RCC 7860 (cell line): Measurements from ENCODE around the gene SIGLEC7.
A peak's percentile ranks its signal among the peaks of the same experiment; 100 is the strongest.

Experiments used
- DNase-seq: peaks from one replicate; pipeline ENCODE4 v3.0.0-alpha.2; 2015; ENCODE audit warnings: low spot score
- FAIRE-seq: peaks from 2 replicates; lab custom pipeline; 2012; peaks lifted over from hg19 to GRCh38; lab: Jason Lieb, UNC

SIGLEC7 gene

GRCh38 chr19:51164215-51164614, 22.1 kb downstream of the SIGLEC7 start:
- no peak for FAIRE-seq

GRCh38 chr19:51166846-51167490, 24.9 kb downstream of the SIGLEC7 start:
- no peak for DNase-seq
- no peak for FAIRE-seq

More at GRCh38 chr19:51164215-51164614, 22.1 kb downstream of the SIGLEC7 start:
- DNase-seq = no peak

GRCh38 chr19:51168564-51169282, 26.6 kb downstream of the SIGLEC7 start:
- FAIRE-seq = no peak

DNA sequence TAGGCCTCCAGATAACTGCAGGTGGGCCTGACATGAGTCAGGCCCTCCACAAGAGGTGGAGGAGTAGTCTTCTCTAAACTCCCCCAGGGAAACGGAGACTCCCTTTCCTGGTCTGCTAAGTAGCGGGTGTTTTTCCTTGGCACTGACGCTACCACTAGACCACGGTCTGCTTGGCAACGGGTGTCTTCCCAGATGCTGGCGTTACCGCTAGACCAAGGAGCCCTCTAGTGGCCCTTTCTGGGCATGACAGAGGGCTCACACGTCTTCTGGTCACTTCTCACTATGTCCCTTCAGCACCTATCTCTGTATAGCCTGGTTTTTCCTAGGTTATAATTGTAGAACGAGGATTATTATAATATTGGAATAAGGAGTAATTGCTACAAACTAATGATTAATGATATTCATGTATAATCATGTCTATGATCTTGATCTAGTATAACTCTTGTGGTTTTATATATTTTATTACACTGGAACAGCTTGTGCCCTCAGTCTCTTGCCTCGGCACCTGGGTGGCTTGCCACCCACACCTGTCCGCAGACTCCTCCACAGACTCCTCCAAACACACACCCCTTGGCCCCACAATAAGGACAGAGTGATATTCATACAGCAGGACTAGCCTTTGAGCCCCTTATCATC, 27.3 kb downstream of the SIGLEC7 start:
- FAIRE-seq (peak; percentile 64), DNase-seq (peak; percentile 31)

More at GRCh38 chr19:51168564-51169282, 26.6 kb downstream of the SIGLEC7 start:
- no peak for DNase-seq

- DNase-seq (no peak), FAIRE-seq (no peak)
Observed at GRCh38 chr19:51172223-51172622, 30.1 kb downstream of the SIGLEC7 start.

- FAIRE-seq (no peak), DNase-seq (no peak)
Observed at GRCh38 chr19:51173681-51174080, 31.6 kb downstream of the SIGLEC7 start.

DNA sequence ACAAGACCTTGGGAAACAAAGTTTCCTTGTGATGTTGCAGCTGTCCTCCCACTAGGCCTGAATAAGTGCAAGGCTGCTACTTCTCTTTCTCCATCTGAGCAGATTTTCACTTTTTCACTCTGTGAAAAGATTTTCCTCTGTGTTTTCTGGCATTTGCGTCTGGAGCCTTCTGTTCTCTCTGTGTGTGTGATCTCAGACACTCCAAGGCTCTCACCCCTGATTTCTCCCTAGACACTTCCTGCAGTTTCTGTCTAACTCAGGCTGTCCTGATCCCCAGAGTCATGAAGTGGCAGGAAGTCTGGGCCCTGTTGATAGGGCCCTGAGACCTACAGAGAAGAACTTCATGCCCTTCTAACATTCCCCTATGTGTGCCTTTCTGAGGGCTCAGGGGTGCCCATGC, 37.2 kb downstream of the SIGLEC7 start:
- DNase-seq = no peak
- no peak for FAIRE-seq

DNA sequence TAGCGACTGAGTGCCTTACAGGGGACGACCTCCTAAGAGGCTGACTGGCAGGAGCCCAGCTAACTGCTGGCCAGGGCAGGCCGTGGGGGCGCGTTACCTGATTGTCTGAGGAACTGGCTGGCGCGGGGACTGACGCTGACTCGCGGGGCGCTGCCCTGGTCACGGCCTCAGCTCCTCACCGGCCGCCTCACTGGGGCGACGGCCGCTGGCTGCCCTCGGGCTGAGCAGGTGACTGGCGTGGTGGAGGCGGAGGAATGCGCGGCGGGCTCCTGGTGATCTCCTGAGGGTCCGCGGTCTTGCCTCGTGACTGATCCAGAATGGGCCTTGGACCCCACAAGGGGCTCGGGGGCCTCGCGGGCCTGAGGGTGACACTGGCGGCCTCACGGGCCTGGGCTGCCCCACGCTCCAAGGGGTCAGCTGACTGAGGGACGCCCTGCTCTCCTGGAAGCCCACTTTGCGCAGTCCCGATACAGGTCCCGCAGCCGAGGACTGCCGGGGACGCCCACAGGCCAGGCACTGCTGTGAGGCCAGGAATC, 39.3 kb downstream of the SIGLEC7 start:
- no peak for FAIRE-seq

DNA sequence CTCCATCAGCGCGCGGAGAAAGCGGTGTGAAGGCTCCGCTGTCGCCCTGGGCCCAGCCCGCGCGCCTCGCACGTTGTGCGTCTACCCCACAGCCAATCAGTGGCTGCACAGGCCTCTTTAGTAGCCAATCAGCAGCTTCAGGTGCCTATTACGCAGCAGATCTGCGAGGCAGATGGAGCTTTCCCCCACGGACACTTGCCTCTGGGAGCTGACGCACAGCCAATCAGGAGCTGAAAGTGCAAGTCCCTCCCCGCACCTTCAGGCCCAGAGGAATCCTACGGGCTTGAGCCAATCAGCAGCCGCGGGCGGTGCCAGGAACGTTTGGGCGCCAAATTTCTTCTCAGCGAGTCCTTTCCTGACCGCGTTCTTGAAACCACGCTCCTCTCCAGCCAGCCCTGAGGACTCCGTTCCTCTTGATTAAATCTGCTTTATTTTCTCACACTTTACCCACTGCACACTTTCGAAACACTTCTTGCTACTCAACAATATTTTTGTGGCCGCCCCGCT, 39.9 kb downstream of the SIGLEC7 start:
- DNase-seq (no peak), FAIRE-seq (no peak)

More for the DNA sequence above, 39.3 kb downstream of the SIGLEC7 start:
- no peak for DNase-seq

GRCh38 chr19:51183629-51184028, 41.5 kb downstream of the SIGLEC7 start:
- DNase-seq (no peak), FAIRE-seq (no peak)

GRCh38 chr19:51185069-51185867, 43.2 kb downstream of the SIGLEC7 start:
- FAIRE-seq (no peak), DNase-seq (no peak)

GRCh38 chr19:51185868-51186215, 43.7 kb downstream of the SIGLEC7 start:
- FAIRE-seq = no peak
- DNase-seq = no peak

GRCh38 chr19:51186323-51186722, 44.2 kb downstream of the SIGLEC7 start:
- FAIRE-seq (no peak), DNase-seq (no peak)

DNA sequence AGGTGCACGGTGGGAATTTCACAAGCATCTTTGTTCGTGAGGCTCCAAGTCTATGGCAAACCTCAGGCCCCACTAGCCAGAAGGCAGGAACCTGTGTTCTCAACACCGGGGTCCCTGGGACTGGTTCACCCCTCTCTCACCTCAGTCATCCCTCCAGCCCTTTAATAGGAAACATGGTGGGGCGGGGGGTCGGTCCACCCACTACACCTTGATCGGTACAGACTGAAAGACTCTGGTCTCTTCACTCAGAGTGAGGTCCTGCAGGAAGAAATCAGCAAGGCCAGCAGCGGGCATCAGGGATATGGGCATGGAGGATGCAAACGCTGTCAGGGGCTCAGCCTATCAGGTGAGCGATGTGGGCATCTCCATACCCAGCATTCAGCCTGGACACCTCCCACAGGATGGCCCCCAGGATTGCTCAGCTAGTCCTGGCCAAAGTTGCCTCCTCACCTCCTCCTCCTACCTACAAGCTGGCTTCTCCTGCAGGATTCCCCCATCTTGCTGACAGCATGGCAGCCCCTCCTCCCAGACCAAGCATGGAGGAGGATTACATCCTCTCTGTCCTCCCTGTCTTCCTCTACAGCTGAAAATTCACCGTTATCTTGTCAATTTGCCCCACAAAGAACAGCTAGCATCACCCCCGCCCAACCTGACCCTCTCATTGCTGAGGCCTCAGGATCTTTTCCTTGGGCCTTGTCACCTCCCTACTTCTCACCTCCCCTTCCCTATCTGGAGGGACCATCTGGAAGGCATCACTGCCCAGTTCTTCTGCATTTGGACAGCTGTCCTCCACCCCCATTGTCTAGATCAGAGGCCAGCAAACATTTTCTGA, 45.5 kb downstream of the SIGLEC7 start:
- no peak for DNase-seq
- FAIRE-seq = no peak

GRCh38 chr19:51188227-51188559, 46.1 kb downstream of the SIGLEC7 start:
- no peak for FAIRE-seq
- no peak for DNase-seq

- DNase-seq (no peak), FAIRE-seq (no peak)
Observed at GRCh38 chr19:51192689-51193088, 50.6 kb downstream of the SIGLEC7 start.

DNA sequence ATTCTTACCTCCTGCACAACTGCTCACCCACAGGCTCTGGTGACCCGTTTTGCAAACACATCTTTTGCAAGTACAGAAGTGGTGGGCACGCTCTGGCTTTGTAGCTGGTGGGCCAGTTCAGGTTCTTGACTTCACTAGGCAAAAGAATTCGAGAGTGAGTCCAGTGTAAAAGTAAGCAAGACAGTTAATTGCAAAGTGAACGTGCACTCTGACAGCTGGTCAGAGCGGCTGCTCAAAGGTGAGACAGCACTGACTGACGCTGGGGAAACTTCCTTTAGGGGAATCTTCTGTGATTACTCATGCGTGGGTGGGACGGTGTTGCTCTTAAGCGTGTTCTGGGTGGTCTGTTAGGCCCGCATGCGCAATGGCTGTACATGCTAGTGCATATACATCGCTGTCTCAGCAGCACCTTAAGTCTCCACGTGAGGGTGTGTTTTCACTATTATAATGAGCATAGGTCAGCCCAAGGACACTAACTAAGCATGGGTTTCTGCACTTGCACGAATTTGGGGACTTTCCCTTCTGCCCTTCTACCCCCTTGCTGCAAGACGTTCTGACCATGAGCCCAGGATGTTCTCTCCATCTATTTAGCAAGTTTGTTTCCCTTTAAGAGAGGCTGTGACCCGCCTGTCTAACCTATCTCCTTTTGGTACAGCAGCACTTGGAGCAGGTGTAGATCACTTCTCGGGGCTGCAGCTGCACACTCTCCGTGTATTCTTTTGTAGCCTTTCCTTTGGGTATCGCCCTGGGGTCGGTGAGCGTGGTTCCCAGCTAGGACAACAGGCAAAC, 52.6 kb downstream of the SIGLEC7 start:
- DNase-seq (no peak), FAIRE-seq (no peak)

- no peak for DNase-seq
- no peak for FAIRE-seq
Observed at GRCh38 chr19:51195316-51195586, 53.1 kb downstream of the SIGLEC7 start.

- DNase-seq (no peak), FAIRE-seq (no peak)
Observed at GRCh38 chr19:51195616-51196015, 53.5 kb downstream of the SIGLEC7 start.

DNA sequence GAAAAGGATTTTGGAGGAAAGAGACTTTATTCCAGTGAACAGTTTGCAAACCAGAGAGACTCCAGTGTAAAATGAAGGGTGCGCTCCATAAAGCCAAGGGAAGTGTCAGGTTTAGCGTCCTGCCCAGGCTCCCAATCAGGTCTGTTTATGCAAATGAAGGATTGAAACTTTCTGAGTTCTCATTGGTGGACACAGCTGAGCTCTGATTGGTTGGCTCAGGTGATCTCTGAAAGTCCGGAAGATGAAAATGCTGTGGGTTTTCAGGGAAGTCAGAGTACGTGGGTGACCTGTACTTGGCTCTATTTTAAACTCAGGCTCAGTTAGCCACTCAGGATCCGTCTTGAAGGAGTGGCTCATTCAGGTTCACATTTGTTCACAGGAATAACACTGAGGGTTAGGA, 54.1 kb downstream of the SIGLEC7 start:
- FAIRE-seq (no peak), DNase-seq (no peak)
